NCI-H1436 treated with DMSO at 0.1 percent for 48 hours (cell line): ENCODE data around the gene AOX1.
"Not testable (repeated sequence)": the region's sequence is repeated elsewhere in the genome, so short reads cannot be mapped to it uniquely, and the experiment has no call there.

Experiments
- DNase-seq: peaks from one replicate; lab custom pipeline; 2025; lab: John Stamatoyannopoulos, UW

The AOX1 gene

DNA sequence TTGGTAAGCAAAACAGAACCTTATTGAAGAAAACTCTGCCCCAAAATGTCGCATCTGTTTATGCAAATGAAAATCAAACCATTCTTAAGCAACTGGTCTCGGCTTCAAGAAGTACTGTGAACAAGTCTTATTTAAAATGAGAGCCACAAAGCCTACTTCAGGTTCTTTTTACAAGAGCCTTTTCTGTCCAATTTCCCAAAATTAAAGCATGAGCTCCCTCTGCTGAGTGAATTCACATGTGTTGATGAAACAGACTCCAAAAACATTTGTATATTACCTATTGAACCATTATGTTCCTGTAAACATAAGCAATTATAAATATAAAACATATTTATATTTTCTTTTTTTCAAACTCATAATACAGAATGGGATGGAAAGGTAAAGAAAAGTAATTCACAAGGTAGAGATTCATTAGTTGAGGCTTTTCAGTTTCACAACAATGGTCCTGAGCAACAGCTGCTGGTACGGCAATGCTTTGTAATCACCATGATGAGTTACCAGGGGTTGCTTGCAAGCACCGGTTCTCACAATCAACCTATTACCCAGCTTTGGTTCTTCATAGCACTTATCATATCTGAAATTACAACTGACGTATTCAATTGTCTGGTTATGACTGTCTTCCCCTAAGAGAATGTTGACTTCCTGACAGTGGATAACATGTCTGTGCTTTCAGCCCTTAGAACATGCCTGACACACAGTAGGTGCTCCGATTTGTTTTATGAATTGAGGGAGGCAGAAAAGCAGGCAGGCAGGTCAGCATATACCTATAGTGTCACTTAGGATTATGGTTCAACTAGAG lies 117.5 kb downstream of the AOX1 start:
- peak; percentile 3 for DNase-seq

DNA sequence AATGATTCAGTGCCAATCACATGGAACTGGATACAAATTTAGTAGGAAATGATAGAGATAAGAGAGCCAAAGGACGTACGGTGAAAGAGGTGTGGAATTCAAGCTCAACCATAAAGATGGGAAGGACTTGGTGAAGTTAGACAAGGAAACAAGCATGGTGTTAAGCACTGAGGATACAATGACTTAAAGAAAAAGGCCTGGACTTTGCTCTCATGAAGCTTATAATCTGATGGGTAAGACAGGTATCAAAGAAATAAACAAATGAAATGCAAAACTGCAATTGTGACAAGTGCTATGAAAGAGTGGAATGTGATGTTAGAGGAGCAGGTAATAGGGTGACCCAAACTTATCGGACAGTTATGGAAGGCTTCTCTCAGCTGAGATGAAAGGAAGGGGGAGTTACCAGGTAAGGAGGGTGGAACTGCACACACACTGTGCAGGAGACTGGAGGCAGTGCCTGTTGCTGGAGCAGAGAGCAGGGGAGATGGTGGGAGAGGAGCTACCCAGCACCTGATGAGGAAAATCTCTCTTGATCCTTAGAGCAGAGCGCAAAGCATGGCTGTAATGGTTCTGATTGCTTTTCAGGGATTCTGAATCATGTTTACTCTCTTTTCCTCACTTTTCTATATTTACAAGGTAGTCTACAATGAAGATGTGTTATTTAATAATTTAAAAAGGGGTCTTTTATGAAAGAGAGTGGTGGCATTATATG lies 118.3 kb downstream of the AOX1 start:
- DNase-seq: no peak

DNA sequence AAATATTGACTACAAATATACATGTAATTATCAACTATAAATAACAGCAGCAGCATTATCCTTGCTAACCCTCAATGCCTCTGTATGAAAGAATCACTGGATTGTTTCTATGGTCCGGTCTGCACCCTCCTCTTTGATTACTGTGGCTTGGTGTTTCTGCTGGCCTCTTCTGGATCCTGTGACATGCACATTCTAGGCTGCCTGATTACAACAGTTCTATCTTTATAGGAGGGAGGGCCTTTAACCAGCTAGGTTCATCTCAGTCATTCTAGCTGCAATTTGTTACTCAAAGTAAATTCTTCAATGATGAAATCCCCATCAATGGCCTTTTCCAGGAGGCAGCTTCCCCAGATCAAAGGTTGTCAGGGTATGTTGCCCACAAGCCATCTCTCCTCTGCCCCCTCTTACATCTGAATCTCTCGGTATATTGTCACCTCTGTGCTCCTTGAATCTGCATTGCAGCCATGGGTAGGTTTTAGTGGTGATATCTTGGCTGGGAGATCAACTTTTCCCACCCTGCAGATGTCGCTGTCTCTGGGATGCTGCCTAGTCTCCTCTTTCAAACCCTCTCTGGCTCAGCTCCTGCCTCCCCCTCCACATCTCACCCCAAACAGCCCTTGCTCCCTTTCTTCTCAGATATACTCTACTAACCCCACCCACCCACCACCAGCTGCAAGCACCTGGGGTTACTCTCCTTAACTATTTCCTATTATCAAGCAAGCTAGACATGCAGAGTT lies 119.7 kb downstream of the AOX1 start:
- no peak for DNase-seq

DNA sequence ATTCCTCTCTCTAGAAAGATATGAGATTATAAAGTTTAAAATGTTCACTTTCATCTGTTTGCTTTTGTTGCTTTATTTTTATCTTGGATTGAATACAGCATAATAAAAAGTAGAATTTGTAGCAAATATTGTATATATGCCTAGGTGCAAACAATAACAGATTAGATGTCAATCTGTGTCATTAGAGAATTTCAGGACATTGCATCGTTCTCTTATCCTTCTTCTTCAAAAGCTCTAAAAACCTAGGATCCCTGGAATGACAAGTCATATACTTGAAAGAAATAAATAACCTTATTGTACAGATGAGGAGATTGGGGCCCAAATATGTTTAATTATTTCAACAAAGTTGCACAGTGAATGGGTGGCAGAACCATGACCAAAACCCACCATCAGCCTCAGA lies 123.1 kb downstream of the AOX1 start:
- no peak for DNase-seq

DNA sequence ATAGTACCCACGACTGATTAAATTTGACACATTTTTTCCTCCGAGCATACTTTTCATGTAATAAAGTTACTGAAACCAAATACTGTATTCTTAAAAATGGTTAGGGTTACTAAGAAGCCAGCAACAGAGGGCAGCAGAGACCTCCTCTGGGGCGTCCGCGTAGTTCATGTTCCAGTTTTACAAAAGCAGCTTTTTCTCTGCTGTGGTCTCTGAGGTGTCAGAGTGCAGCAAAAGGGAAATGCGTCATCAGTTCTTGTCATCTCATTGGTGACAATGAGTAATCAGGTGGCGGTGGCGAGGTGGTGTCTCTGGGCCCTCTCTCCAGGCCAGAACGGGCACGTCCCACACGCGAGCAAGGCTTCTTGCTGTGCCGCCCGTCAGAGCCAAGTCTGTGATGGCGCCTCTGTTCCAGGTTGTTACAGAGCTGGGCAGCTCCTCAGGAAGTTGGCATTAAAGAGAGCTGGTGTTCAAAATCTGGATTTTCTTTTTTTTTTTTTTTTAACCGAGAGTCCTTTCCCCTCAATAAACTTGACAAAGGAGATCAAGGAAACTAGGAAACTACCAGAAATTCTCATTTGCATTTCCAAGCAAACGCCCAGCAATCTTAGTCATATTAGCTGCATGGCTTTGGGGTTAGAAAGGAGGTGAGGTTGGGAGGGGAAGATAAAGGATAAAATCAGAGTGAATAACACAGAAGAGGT lies 127.3 kb downstream of the AOX1 start:
- peak; percentile 92 for DNase-seq

DNA sequence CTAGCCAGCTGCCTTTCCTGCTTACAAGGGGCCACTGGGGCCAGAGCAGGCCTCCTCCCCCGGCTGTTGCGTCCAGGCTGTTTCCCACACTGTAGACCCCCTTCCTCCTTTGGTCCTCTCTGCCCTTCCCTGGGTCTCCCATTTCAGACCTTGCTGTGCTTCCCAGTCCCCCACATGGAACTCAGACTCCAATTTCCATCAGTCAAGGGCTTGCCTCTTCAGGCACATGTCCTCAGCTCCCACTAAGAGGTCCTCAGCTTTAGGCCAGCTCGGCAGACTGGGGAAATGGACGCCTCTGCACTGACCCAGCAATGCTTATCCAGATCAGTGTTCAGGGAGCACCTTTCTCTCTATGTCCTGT lies 127.9 kb downstream of the AOX1 start:
- DNase-seq: no peak

DNA sequence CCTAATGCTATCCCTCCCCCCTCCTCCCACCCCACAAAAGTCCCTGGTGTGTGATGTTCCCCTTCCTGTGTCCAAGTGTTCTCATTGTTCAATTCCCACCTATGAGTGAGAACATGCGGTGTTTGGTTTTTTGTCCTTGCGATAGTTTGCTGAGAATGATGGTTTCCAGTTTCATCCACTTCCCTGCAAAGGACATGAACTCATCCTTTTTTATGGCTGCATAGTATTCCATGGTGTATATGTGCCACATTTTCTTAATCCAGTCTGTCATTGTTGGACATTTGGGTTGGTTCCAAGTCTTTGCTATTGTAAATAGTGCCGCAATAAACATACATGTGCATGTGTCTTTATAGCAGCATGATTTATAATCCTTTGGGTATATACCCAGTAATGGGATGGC lies 129.2 kb downstream of the AOX1 start:
- not testable (repeated sequence) for DNase-seq

DNA sequence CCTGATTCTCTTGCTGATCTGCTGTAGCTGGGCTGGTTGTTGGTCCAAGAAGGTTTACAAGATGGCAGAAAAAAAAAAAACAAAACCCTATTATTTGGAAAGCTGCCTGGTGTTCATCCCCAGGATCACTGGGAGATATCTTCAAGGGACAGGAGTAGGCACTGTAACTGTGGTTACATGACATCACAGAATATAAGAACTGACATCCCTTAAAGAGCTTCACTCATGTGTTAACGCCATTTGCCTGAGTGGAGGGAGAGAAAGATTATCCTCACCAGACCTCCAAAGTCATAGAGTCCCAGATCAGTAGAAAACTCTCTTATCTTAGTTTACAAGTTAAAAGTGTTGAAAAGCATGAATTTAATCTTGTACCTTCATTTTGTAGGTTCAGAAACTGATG lies 130.6 kb downstream of the AOX1 start:
- DNase-seq: no peak
